GM21576 (cell line): ENCODE data around the gene ZBTB12.
A peak's percentile ranks its signal among the peaks of the same experiment; 100 is the strongest.
"Not testable (repeated sequence)": the region's sequence is repeated elsewhere in the genome, so short reads cannot be mapped to it uniquely, and the experiment has no call there.

ENCODE experiments used
- ATAC-seq: cut with Tn5 transposase; IDR thresholded peaks from one replicate; pipeline ENCODE4 v1.9.1; 2021; ENCODE audit warnings: mild to moderate bottlenecking, moderate library complexity; ENCODE audit not compliant: unreplicated experiment

The ZBTB12 gene

GRCh38 chr6:31901953-31902643 is at the start of gene ZBTB12:
TSS of gene ZBTB12 (minus strand) at chr6:31902086. CDS start at chr6:31901305, 781 bp downstream.
- ATAC-seq, result peak; percentile 40

GRCh38 chr6:31949926-31950548 is 48.2 kb upstream of the ZBTB12 start:
- no peak for ATAC-seq

GRCh38 chr6:31948753-31949413 is 47.0 kb upstream of the ZBTB12 start:
- no peak for ATAC-seq

GRCh38 chr6:31948306-31948705 is 46.4 kb upstream of the ZBTB12 start:
- ATAC-seq, result no peak

- ATAC-seq, result no peak
Measured at GRCh38 chr6:31947864-31948263, 46.0 kb upstream of the ZBTB12 start.

- no peak for ATAC-seq
Measured at GRCh38 chr6:31947070-31947675, 45.3 kb upstream of the ZBTB12 start.

GRCh38 chr6:31946370-31946885 is 44.5 kb upstream of the ZBTB12 start:
- ATAC-seq, result no peak

- ATAC-seq, result no peak
Measured at GRCh38 chr6:31945507-31946369, 43.9 kb upstream of the ZBTB12 start, which contains the start of gene CFB. TSS of gene CFB (plus strand) at chr6:31946095. CDS start at chr6:31946222, 127 bp downstream.

GRCh38 chr6:31945154-31945506 is 43.2 kb upstream of the ZBTB12 start:
- ATAC-seq, result no peak

- ATAC-seq, result no peak
Measured at GRCh38 chr6:31943742-31944141, 41.9 kb upstream of the ZBTB12 start.

GRCh38 chr6:31940256-31940664 is 38.4 kb upstream of the ZBTB12 start:
- ATAC-seq, result no peak

- ATAC-seq, result no peak
Measured at GRCh38 chr6:31935823-31936222, 33.9 kb upstream of the ZBTB12 start.

GRCh38 chr6:31935021-31935420 is 33.1 kb upstream of the ZBTB12 start:
- ATAC-seq, result no peak

- ATAC-seq, result no peak
Measured at GRCh38 chr6:31933537-31933936, 31.7 kb upstream of the ZBTB12 start.

- not testable (repeated sequence) for ATAC-seq
Measured at GRCh38 chr6:31932137-31932536, 30.3 kb upstream of the ZBTB12 start.

GRCh38 chr6:31930962-31931361 is 29.1 kb upstream of the ZBTB12 start:
- ATAC-seq, result no peak

- ATAC-seq, result no peak
Measured at GRCh38 chr6:31928672-31928939, 26.7 kb upstream of the ZBTB12 start.

- ATAC-seq, result no peak
Measured at GRCh38 chr6:31927863-31928671, 26.2 kb upstream of the ZBTB12 start.

- ATAC-seq, result no peak
Measured at GRCh38 chr6:31927242-31927862, 25.5 kb upstream of the ZBTB12 start, which contains the start of gene C2. TSS of gene C2 (plus strand) at chr6:31927717. CDS start at chr6:31927753, 36 bp downstream.
